CD4-positive, alpha-beta T cell (primary cell): ENCODE measurements around the gene EPB41L4B. TPM values are rescaled to one million over a fixed set of nuclear protein-coding genes. Genes with fewer than 3 reads are reported as not detected.

Source experiments
- ATAC-seq: fragments of 200-7000 bp; cut with Tn5 transposase; one replicate; pipeline ENCODE4 v1.10.0; 2022; ENCODE audit warnings: mild to moderate bottlenecking; ENCODE audit not compliant: poor library complexity
- CTCF ChIA-PET: fragments of 350-600 bp; sonication (Branson Sonifier 250); formaldehyde crosslinking; loops from one replicate; lab custom pipeline; 2021; ENCODE audit warnings: antibody characterized with exemption, inconsistent platforms; lab: Charles Lee
- POLR2A ChIA-PET: fragments of 350-600 bp; sonication (Branson Sonifier 250); formaldehyde crosslinking; loops from one replicate; lab custom pipeline; 2021; ENCODE audit warnings: antibody characterized with exemption, inconsistent platforms; lab: Charles Lee
- DNase-seq, 14 experiments: peaks; one replicate each; pipeline ENCODE4 v3.0.0-alpha.2; 2013 to 2020; ENCODE audit warnings: mixed read lengths in 2 of 14
- H3K27ac ChIP-seq, 2 donors: one replicate each; pipeline versions ENCODE4 v1.5.1 to v1.7.0; 2013; ENCODE audit warnings: low read length in 2 of 2, low read depth in 1 of 2, mild to moderate bottlenecking in 1 of 2
- H3K27me3 ChIP-seq, 2 experiments: 1 replicate in 1 of 2; 2 replicates in 1 of 2; pipeline versions ENCODE4 v1.6.1 to v1.7.0; 2013; ENCODE audit warnings: low read length in 2 of 2, control low read depth in 1 of 2, mild to moderate bottlenecking in 1 of 2, moderate library complexity in 1 of 2; ENCODE audit not compliant: insufficient read depth in 2 of 2, control insufficient read depth in 1 of 2
- H3K36me3 ChIP-seq: one replicate; pipeline ENCODE4 v1.6.1; 2013; ENCODE audit warnings: low read length, control low read depth; ENCODE audit not compliant: insufficient read depth
- H3K4me1 ChIP-seq: one replicate; pipeline ENCODE4 v1.6.1; 2013; ENCODE audit warnings: low read length, control low read depth; ENCODE audit not compliant: insufficient read depth
- H3K4me3 ChIP-seq: one replicate; pipeline ENCODE4 v1.5.1; 2013; ENCODE audit warnings: mild to moderate bottlenecking, low read length, moderate library complexity
- H3K9me3 ChIP-seq, 2 experiments: 1 replicate in 1 of 2; 2 replicates in 1 of 2; pipeline versions ENCODE4 v1.6.1 to v1.7.0; 2013; ENCODE audit warnings: low read length in 2 of 2, mild to moderate bottlenecking in 2 of 2, control low read depth in 1 of 2, moderate library complexity in 1 of 2; ENCODE audit not compliant: control insufficient read depth in 1 of 2, insufficient read depth in 1 of 2
- H3K27ac Mint-ChIP-seq: one replicate; pipeline ENCODE4 v1.8.0; 2020; ENCODE audit warnings: mixed read lengths
- H3K27me3 Mint-ChIP-seq: one replicate; pipeline ENCODE4 v1.8.0; 2021; ENCODE audit warnings: mixed read lengths
- H3K36me3 Mint-ChIP-seq: one replicate; pipeline ENCODE4 v1.8.0; 2021; ENCODE audit warnings: low read depth, mixed read lengths
- H3K4me1 Mint-ChIP-seq: one replicate; pipeline ENCODE4 v1.8.0; 2021; ENCODE audit warnings: low read depth, mixed read lengths
- H3K4me3 Mint-ChIP-seq: one replicate; pipeline ENCODE4 v1.8.0; 2020; ENCODE audit warnings: mild to moderate bottlenecking, mixed read lengths
- H3K9me3 Mint-ChIP-seq: one replicate; pipeline ENCODE4 v1.8.0; 2020; ENCODE audit warnings: mixed read lengths
- CTCF ChIP-seq: fragments of 200-600 bp; IDR thresholded peaks from one replicate; pipeline ENCODE4 v1.8.0; 2022; ENCODE audit warnings: antibody characterized with exemption, mild to moderate bottlenecking
- intact Hi-C, 2 experiments: fragments of 100-400 bp; cut with DNase I in 1 of 2; cut with micrococcal nuclease in 1 of 2; formaldehyde crosslinking; loops; one replicate each; pipeline versions ENCODE4 v1.15.1 to v1.9.0; 2023 to 2025; cut with DNase I, micrococcal nuclease
- total RNA-seq, 174 experiments: library from RNA in 2 of 174; stranded (reverse) in 2 of 174; gene quantifications; one replicate each; pipeline ENCODE4 v1.2.3 and lab custom pipeline; 2021 to 2026

The EPB41L4B gene
- total RNA-seq, 2 experiments from 2014 or later: not detected

GRCh38 chr9:109283012-109283411 is 37.8 kb downstream of the EPB41L4B start:
- H3K36me3 Mint-ChIP-seq: no peaks in the 10 kb centered on the region
- Histone ChIP-seq H3K36me3 (no peaks in the 10 kb centered on the region), H3K4me1 (no peaks in the 10 kb centered on the region), H3K27me3 (no peaks in the 10 kb centered on the region), H3K9me3 (no peaks in the 10 kb centered on the region), H3K27ac (no peak overlapping the region), H3K4me3 (no peak overlapping the region)
- no peaks in the 10 kb centered on the region for H3K4me1 Mint-ChIP-seq
- ChIA-PET CTCF (no interaction called here), POLR2A (no interaction called here)
- TF ChIP-seq CTCF: no peak
- ATAC-seq (no peak), DNase-seq (no peak)
- intact Hi-C loops: no loop called here
- H3K27me3 Mint-ChIP-seq: peaks cover 39% of the 10 kb centered on the region
- no peaks in the 10 kb centered on the region for H3K9me3 Mint-ChIP-seq
- H3K4me3 Mint-ChIP-seq: no peak overlapping the region
- H3K27ac Mint-ChIP-seq: no peak overlapping the region

GRCh38 chr9:109282302-109282701 is 38.6 kb downstream of the EPB41L4B start:
- no peaks in the 10 kb centered on the region for H3K4me1 Mint-ChIP-seq

GRCh38 chr9:109281518-109281917 is 39.3 kb downstream of the EPB41L4B start:
- CTCF ChIA-PET: no interaction called here

More at GRCh38 chr9:109282302-109282701, 38.6 kb downstream of the EPB41L4B start:
- intact Hi-C loops: no loop called here
- no peak overlapping the region for H3K4me3 Mint-ChIP-seq
- DNase-seq: no peak
- Histone ChIP-seq H3K9me3 (no peaks in the 10 kb centered on the region), H3K27ac (no peak overlapping the region), H3K4me3 (no peak overlapping the region), H3K4me1 (no peaks in the 10 kb centered on the region), H3K36me3 (no peaks in the 10 kb centered on the region), H3K27me3 (no peaks in the 10 kb centered on the region)
- no peaks in the 10 kb centered on the region for H3K36me3 Mint-ChIP-seq
- no peak overlapping the region for H3K27ac Mint-ChIP-seq
- peaks cover 36% of the 10 kb centered on the region for H3K27me3 Mint-ChIP-seq
- TF ChIP-seq CTCF: no peak
- POLR2A ChIA-PET: no interaction called here
- CTCF ChIA-PET: no interaction called here
- no peaks in the 10 kb centered on the region for H3K9me3 Mint-ChIP-seq
- ATAC-seq: no peak

More at GRCh38 chr9:109281518-109281917, 39.3 kb downstream of the EPB41L4B start:
- Histone ChIP-seq H3K27ac (no peak overlapping the region), H3K4me3 (no peak overlapping the region), H3K4me1 (no peaks in the 10 kb centered on the region), H3K9me3 (no peaks in the 10 kb centered on the region), H3K36me3 (no peaks in the 10 kb centered on the region), H3K27me3 (peaks cover 0 to 2% of the 10 kb centered on the region in 2 experiments)
- ATAC-seq: no peak
- Mint-ChIP-seq H3K27me3 (peaks cover 42% of the 10 kb centered on the region), H3K4me1 (no peaks in the 10 kb centered on the region), H3K27ac (no peak overlapping the region), H3K4me3 (no peak overlapping the region), H3K9me3 (no peaks in the 10 kb centered on the region), H3K36me3 (no peaks in the 10 kb centered on the region)
- POLR2A ChIA-PET: no interaction called here
- intact Hi-C loops: no loop called here
- no peak for DNase-seq
- TF ChIP-seq CTCF: no peak
